Esophagus muscularis mucosa (tissue), 4 donors: ENCODE data around the gene ZMYM4. TPM values are rescaled to one million over a fixed set of nuclear protein-coding genes. Genes with fewer than 3 reads are reported as not detected.

Experiments used
- DNase-seq: peaks from one replicate; pipeline ENCODE4 v3.0.0-alpha.2; 2017; ENCODE audit errors: extremely low spot score
- H3K27ac ChIP-seq, 4 donors: fragments of 200-600 bp; sonication (generic); replicated peaks in 1 of 4; 1 replicate in 3 of 4; 2 replicates in 1 of 4; pipeline ENCODE4 v1.5.1; 2016 to 2019; ENCODE audit warnings: mild to moderate bottlenecking in 1 of 4
- H3K27me3 ChIP-seq, 4 donors: fragments of 200-600 bp; sonication (generic); one replicate each; pipeline versions ENCODE4 v1.5.1 to v1.6.0; 2016 to 2019
- H3K36me3 ChIP-seq, 4 donors: fragments of 200-600 bp; sonication (generic); one replicate each; pipeline ENCODE4 v1.5.1; 2016 to 2019
- H3K4me1 ChIP-seq, 4 donors: fragments of 200-600 bp; sonication (generic); one replicate each; pipeline ENCODE4 v1.5.1; 2016 to 2019
- H3K4me3 ChIP-seq, 4 donors: fragments of 200-600 bp; sonication (generic); 1 replicate in 2 of 4; 2 replicates in 2 of 4; pipeline ENCODE4 v1.5.1; 2016 to 2019; ENCODE audit warnings: mild to moderate bottlenecking in 4 of 4, moderate library complexity in 1 of 4
- H3K9me3 ChIP-seq, 4 donors: fragments of 200-600 bp; sonication (generic); 1 replicate in 3 of 4; 2 replicates in 1 of 4; pipeline ENCODE4 v1.5.1; 2016 to 2019
- EP300 ChIP-seq: sonication (generic); formaldehyde crosslinking; IDR thresholded peaks from one replicate; pipeline ENCODE4 v1.6.1; 2017; ENCODE audit warnings: antibody characterized with exemption
- POLR2A ChIP-seq: fragments of 450-650 bp; IDR thresholded peaks from one replicate; pipeline ENCODE4 v1.6.1; 2017; ENCODE audit warnings: antibody characterized with exemption, moderate library complexity, mild to moderate bottlenecking, low read depth
- POLR2AphosphoS5 ChIP-seq, 2 donors: sonication (generic); formaldehyde crosslinking; IDR thresholded peaks; one replicate each; pipeline ENCODE4 v1.6.1; 2017; ENCODE audit warnings: antibody characterized with exemption in 2 of 2
- WGBS: methylation state at CpG from one replicate; pipeline ENCODE4 v1.1.5; 2018; 5-methylcytosine and 5-hydroxymethylcytosine counted together
- intact Hi-C: fragments of 100-400 bp; cut with DNase I; formaldehyde crosslinking; loops from one replicate; pipeline ENCODE4 v1.15.1; 2023
- total RNA-seq, 4 donors: library from RNA; depleted of rRNA; stranded (reverse); fragments of >200 nt; gene quantifications; one replicate each; pipeline versions ENCODE4 v1.1.0 to v1.2.1, GENCODE V29; 2016
- TF ChIP-seq, protein P1 (sequence below), 3 experiments: fragments of 200-600 bp in 2 of 3; fragments of 450-650 bp in 1 of 3; sonication (generic) in 2 of 3; IDR thresholded peaks; one replicate each; pipeline ENCODE4 v1.5.1; 2017 to 2019; ENCODE audit warnings: antibody characterized with exemption in 3 of 3, mild to moderate bottlenecking in 2 of 3, moderate library complexity in 1 of 3

ZMYM4 gene
- total RNA-seq, 4 donors from 2014 or later: 24.6 to 32.0 (median 27.3) TPM

DNA sequence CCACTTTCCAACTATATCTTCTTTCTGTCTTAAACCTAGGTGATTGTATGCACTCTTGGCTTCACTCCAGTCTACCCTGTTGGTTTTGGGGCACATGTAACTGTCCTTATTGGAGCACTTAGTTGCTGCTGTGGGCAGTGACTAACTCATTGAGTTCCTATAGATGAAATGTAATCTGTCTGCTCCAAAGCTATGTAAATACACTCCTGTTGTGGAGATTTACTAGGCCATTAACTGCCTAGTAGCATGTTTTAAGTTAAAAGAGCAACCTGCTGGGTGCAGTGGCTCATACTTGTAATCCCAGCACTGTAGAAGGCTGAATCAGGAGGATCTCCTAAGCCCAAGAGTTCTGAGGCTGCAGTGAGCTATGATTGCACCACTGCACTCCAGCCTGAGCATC, 137.6 kb downstream of the ZMYM4 start:
- DNase-seq: no peak
- no peak for TF ChIP-seq EP300
- TF ChIP-seq POLR2A: no peak
- TF ChIP-seq, protein P1, sequence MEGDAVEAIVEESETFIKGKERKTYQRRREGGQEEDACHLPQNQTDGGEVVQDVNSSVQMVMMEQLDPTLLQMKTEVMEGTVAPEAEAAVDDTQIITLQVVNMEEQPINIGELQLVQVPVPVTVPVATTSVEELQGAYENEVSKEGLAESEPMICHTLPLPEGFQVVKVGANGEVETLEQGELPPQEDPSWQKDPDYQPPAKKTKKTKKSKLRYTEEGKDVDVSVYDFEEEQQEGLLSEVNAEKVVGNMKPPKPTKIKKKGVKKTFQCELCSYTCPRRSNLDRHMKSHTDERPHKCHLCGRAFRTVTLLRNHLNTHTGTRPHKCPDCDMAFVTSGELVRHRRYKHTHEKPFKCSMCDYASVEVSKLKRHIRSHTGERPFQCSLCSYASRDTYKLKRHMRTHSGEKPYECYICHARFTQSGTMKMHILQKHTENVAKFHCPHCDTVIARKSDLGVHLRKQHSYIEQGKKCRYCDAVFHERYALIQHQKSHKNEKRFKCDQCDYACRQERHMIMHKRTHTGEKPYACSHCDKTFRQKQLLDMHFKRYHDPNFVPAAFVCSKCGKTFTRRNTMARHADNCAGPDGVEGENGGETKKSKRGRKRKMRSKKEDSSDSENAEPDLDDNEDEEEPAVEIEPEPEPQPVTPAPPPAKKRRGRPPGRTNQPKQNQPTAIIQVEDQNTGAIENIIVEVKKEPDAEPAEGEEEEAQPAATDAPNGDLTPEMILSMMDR (IDR thresholded peaks at IDR 0.05): no peak
- no peak for TF ChIP-seq POLR2AphosphoS5 (IDR thresholded peaks at IDR 0.05)
- intact Hi-C loops: no loop called here
- Histone ChIP-seq H3K27me3 (no peaks in the 10 kb centered on the region), H3K9me3 (no peaks in the 10 kb centered on the region), H3K27ac (no peak overlapping the region), H3K4me3 (no peak overlapping the region), H3K4me1 (no peaks in the 10 kb centered on the region), H3K36me3 (peaks cover 12 to 90% (median 64%) of the 10 kb centered on the region in 4 donors)

DNA sequence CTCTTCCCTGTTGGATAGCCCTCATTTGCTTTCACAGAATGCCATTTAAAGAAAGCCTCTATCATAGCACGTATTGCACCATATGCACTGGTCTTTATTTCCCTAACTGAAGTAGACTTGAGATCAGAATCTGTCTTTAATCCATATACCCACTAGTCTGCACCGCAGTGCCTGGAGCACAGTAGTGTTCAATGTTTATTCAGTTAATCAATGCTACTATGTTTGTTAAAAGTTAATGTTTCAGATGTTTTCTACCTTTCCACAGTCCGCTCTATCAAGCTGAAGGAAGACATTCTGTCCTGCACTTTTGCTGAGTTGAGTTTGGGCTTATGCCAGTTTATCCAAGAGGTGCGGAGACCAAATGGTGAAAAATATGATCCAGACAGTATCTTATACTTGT, 139.2 kb downstream of the ZMYM4 start:
- H3K27me3 ChIP-seq: no peaks in the 10 kb centered on the region
- no peak overlapping the region for H3K27ac ChIP-seq
- H3K36me3 ChIP-seq: peaks cover 12 to 76% (median 58%) of the 10 kb centered on the region in 4 donors
- no peak overlapping the region for H3K4me3 ChIP-seq
- H3K9me3 ChIP-seq: no peaks in the 10 kb centered on the region
- H3K4me1 ChIP-seq: no peaks in the 10 kb centered on the region
- 97% methylated on average over 4 of the region's 4 CpGs for WGBS
- intact Hi-C loops: no loop called here
- TF ChIP-seq POLR2A (no peak), EP300 (no peak), POLR2AphosphoS5 (IDR thresholded peaks at IDR 0.05) (no peak)
- TF ChIP-seq, protein P1 (IDR thresholded peaks at IDR 0.05): no peak
- DNase-seq: no peak

DNA sequence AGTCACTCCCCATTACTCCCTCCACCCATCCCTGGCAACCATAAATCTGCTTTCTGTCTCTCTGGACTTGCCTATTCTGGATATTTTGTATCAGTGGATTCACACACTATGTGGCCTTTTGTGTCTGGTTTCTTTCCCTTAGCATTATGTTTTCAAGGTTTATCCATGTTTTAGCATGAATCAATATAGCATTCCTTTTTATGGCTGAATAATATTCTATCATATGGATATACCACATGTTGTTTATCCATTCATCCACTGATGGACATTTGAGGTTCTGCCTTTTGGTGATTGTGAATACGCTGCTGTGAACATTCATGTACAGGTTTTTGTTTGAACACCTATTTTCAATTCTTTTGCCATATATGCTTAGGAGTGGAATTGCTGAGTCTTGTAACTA, 140.4 kb downstream of the ZMYM4 start:
- no peak overlapping the region for H3K27ac ChIP-seq
- no peaks in the 10 kb centered on the region for H3K4me1 ChIP-seq
- H3K36me3 ChIP-seq: peaks cover 12 to 67% (median 53%) of the 10 kb centered on the region in 4 donors
- no peak overlapping the region for H3K4me3 ChIP-seq
- no peak for TF ChIP-seq EP300
- no peak for TF ChIP-seq POLR2A
- TF ChIP-seq, protein P1 (IDR thresholded peaks at IDR 0.05): no peak
- no peak for TF ChIP-seq POLR2AphosphoS5 (IDR thresholded peaks at IDR 0.05)
- DNase-seq: no peak
- no peaks in the 10 kb centered on the region for H3K9me3 ChIP-seq
- no peaks in the 10 kb centered on the region for H3K27me3 ChIP-seq
- intact Hi-C loops: no loop called here
- 95% methylated on average over 1 of the region's 1 CpG for WGBS

DNA sequence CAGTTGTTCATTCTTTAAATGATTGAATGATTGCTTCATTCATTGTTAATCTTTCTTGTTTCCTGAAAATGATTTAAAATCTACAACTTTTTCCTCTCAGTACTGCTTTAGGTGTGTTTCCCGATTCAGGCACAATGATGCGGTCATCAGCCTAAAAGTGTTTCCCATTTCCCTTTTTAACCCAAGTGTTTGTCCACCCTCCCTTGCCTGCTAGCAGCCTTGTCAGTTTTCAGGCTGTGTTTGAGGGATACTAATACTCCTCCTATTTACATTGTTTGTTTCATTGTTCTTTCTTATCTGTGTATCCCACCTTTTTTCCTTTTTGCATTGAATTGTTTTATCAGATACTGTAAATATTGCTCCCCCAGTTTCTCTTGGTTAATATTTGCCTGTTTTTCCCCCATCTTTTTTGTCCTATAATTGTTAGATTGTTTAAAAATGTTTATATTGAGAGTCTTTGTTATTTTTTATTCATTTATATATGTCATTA, 157.6 kb downstream of the ZMYM4 start:
- H3K27ac ChIP-seq: no peak overlapping the region
- TF ChIP-seq, protein P1 (IDR thresholded peaks at IDR 0.05): no peak
- TF ChIP-seq POLR2AphosphoS5 (IDR thresholded peaks at IDR 0.05): no peak
- no peak for TF ChIP-seq POLR2A
- TF ChIP-seq EP300: no peak
- 69% methylated on average over 2 of the region's 2 CpGs for WGBS

DNA sequence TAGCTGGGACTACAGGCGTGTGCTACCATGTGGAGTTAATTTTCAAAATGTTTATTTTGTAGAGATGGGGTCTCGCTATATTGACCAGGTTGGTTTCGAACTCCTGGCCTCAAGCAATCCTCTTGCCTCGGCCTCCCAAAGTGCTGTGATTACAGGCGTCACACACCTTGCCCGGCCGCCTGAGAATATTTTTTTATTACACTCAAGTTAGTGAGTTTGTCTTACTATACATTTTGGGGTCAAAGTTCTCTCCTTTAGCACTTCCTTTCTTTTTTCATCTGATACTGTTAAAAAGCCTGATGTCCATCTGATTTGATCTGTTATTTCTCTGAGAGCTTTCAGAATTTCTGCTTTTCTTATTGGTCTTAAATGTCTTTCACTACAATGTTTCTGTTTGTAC, 159.9 kb downstream of the ZMYM4 start:
- no peaks in the 10 kb centered on the region for H3K4me1 ChIP-seq
- H3K36me3 ChIP-seq: peaks cover 7 to 59% (median 29%) of the 10 kb centered on the region in 4 donors
- TF ChIP-seq, protein P1 (IDR thresholded peaks at IDR 0.05): no peak
- TF ChIP-seq POLR2A: no peak
- no peak for TF ChIP-seq POLR2AphosphoS5 (IDR thresholded peaks at IDR 0.05)
- TF ChIP-seq EP300: no peak
- H3K4me3 ChIP-seq: no peak overlapping the region
- no peak for DNase-seq
- no peaks in the 10 kb centered on the region for H3K9me3 ChIP-seq
- no peaks in the 10 kb centered on the region for H3K27me3 ChIP-seq
- WGBS: 98% methylated on average over 7 of the region's 7 CpGs
- intact Hi-C loops: no loop called here
- no peak overlapping the region for H3K27ac ChIP-seq

More for the DNA sequence above, 157.6 kb downstream of the ZMYM4 start:
- no peak for DNase-seq
- Histone ChIP-seq H3K9me3 (no peaks in the 10 kb centered on the region), H3K36me3 (peaks cover 0 to 42% (median 20%) of the 10 kb centered on the region in 4 donors), H3K4me1 (no peaks in the 10 kb centered on the region), H3K27me3 (no peaks in the 10 kb centered on the region), H3K4me3 (no peak overlapping the region)
- intact Hi-C loops: no loop called here
